ENCODE measurements around the gene WWOX. TPM values are rescaled to one million over a fixed set of nuclear protein-coding genes. Genes with fewer than 3 reads are reported as not detected.

The WWOX gene
- total and polyA plus RNA-seq, 2 of the 8 experiments (the other 6 are each of a cell fraction or from before 2014, with no cell fraction given) = 5.4 to 16.7 TPM

DNA sequence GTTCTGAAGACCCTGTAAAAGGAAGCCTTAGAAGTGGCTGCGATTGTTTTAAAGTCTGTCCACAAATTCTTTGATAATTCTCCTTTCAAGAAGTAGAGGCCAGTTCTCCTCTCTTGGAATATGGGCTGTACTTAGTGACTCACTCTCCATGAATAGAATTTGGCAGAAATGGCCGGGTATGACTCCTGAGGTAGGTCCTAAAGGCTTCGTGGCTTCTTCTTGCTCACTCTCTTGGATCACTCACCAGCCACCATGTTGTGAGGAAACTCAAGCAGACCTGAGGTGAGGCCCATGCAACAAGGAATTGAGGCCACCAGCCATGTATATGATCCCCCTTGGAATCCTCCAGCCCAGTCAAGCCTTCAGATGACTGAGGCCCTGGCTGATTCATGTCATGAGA, 75.8 kb downstream of the WWOX start:
- Histone ChIP-seq H2BK15ac (ENCODE audit: low read length) (no peak overlapping the region), H3K18ac (ENCODE audit: extremely low read depth, low read length) (no peak overlapping the region), H4K8ac (ENCODE audit: extremely low read depth, insufficient read depth, low read length) (no peak overlapping the region), H3K9ac (replicated peaks in 1 of 4; ENCODE audit: extremely low read depth in 1 of 4, low read depth in 3 of 4, low read length in 3 of 4) (no peak overlapping the region), H4K20me1 (replicated peaks in 1 of 2; ENCODE audit: control insufficient read depth in 1 of 2, insufficient read depth in 2 of 2, low read length in 2 of 2) (no peaks in the 10 kb centered on the region), H3K14ac (ENCODE audit: insufficient read length) (no peak overlapping the region), H2BK120ac (replicated peaks; ENCODE audit: low read depth, low read length) (no peak overlapping the region), H3K4me1 (replicated peaks in 1 of 4; ENCODE audit: control insufficient read depth in 3 of 4, insufficient read depth in 4 of 4, low read length in 3 of 4) (no peaks in the 10 kb centered on the region), H2BK12ac (ENCODE audit: low read depth, low read length) (no peak overlapping the region), H3K23ac (ENCODE audit: insufficient read length) (no peak overlapping the region), H3K23me2 (ENCODE audit: low read depth, low read length) (no peaks in the 10 kb centered on the region), H3K36me3 (ENCODE audit: control insufficient read depth in 2 of 4, insufficient read depth in 4 of 4, low read length in 3 of 4) (no peaks in the 10 kb centered on the region), H3K79me1 (ENCODE audit: low read depth, low read length) (no peaks in the 10 kb centered on the region), H2BK5ac (ENCODE audit: low read depth, low read length) (no peak overlapping the region), H3K27ac (ENCODE audit: low read depth, low read length) (no peak overlapping the region), H2AFZ (ENCODE audit: low read length) (no peak overlapping the region), H2BK20ac (ENCODE audit: low read length) (no peak overlapping the region), H3K56ac (replicated peaks; ENCODE audit: insufficient read length, low read depth, low read length) (no peak overlapping the region), H4K91ac (replicated peaks; ENCODE audit: insufficient read length, low read length) (no peak overlapping the region), H3K4me2 (ENCODE audit: insufficient read depth in 1 of 2, low read depth in 2 of 2, low read length in 2 of 2) (no peak overlapping the region), H3K27me3 (replicated peaks in 1 of 4; ENCODE audit: control insufficient read depth in 3 of 4, extremely low read depth in 1 of 4, insufficient read depth in 3 of 4, low read length in 3 of 4) (no peaks in the 10 kb centered on the region), H2AK5ac (ENCODE audit: low read depth, low read length) (no peak overlapping the region), H4K5ac (ENCODE audit: insufficient read length, low read depth, low read length) (no peak overlapping the region), H3K4ac (replicated peaks; ENCODE audit: insufficient read length, low read depth, low read length) (no peak overlapping the region), H3K79me2 (ENCODE audit: control insufficient read depth in 1 of 2, insufficient read depth in 2 of 2, low read length in 2 of 2) (no peaks in the 10 kb centered on the region), H3K4me3 (ENCODE audit: extremely low read depth in 1 of 4, insufficient read depth in 2 of 4, low read depth in 3 of 4, low read length in 4 of 4) (no peak overlapping the region), H3K9me3 (ENCODE audit: insufficient read depth in 2 of 2, low read depth in 1 of 2, low read length in 1 of 2) (no peaks in the 10 kb centered on the region)
- 93% methylated on average over 3 of the region's 3 CpGs; no CpG with 5 or more reads in 1 of the 2 experiments for WGBS, 2 experiments (ENCODE audit: extremely low coverage in 1 of 2, insufficient coverage in 1 of 2, insufficient read length in 1 of 2, insufficient replicate concordance in 2 of 2, low coverage in 1 of 2, low lambda C conversion rate in 2 of 2, missing lambda C conversion rate in 1 of 2)
- peak in 1 of 2 experiments; percentile 13 for DNase-seq (ENCODE audit: low read depth in 1 of 2, low spot score in 2 of 2)
- POLR2A ChIA-PET (ENCODE audit: partially characterized antibody) = no interaction called here
- CTCF ChIA-PET (ENCODE audit: partially characterized antibody) = interaction anchor here (1.0 kb wide), 1 partner anchor 13 kb away, joined by 5 read pairs; no protein-coding TSS in a partner anchor
- no peak for FAIRE-seq
- TF ChIP-seq KDM1A (IDR thresholded peaks at IDR 0.05; ENCODE audit: borderline replicate concordance, low read length) (no peak), HDAC2 (IDR thresholded peaks at IDR 0.05; ENCODE audit: borderline replicate concordance in 1 of 2, low read depth in 2 of 2, low read length in 2 of 2) (no peak), BCL11A (IDR thresholded peaks at IDR 0.05; ENCODE audit: low read depth in 2 of 2, low read length in 2 of 2) (no peak), NRF1 (IDR thresholded peaks at IDR 0.05; ENCODE audit: low read depth, low read length) (no peak), TAF1 (IDR thresholded peaks at IDR 0.05; ENCODE audit: low read depth, low read length) (no peak), TCF12 (IDR thresholded peaks at IDR 0.05; ENCODE audit: low read depth, low read length) (no peak), MAFK (IDR thresholded peaks at IDR 0.05; ENCODE audit: low read depth, low read length) (no peak), TEAD4 (IDR thresholded peaks at IDR 0.05; ENCODE audit: low read depth, low read length) (no peak), ZNF274 (IDR thresholded peaks at IDR 0.05; ENCODE audit: borderline replicate concordance, extremely low read depth, low read length) (no peak), CTBP2 (IDR thresholded peaks at IDR 0.05; ENCODE audit: borderline replicate concordance, insufficient read depth, insufficient read length, low read length) (no peak)
- TF ChIP-seq, protein P1, sequence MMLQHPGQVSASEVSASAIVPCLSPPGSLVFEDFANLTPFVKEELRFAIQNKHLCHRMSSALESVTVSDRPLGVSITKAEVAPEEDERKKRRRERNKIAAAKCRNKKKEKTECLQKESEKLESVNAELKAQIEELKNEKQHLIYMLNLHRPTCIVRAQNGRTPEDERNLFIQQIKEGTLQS (IDR thresholded peaks at IDR 0.05; ENCODE audit: insufficient read depth, low read depth, low read length) = no peak
- TF ChIP-seq, protein P2, sequence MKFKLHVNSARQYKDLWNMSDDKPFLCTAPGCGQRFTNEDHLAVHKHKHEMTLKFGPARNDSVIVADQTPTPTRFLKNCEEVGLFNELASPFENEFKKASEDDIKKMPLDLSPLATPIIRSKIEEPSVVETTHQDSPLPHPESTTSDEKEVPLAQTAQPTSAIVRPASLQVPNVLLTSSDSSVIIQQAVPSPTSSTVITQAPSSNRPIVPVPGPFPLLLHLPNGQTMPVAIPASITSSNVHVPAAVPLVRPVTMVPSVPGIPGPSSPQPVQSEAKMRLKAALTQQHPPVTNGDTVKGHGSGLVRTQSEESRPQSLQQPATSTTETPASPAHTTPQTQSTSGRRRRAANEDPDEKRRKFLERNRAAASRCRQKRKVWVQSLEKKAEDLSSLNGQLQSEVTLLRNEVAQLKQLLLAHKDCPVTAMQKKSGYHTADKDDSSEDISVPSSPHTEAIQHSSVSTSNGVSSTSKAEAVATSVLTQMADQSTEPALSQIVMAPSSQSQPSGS (IDR thresholded peaks at IDR 0.05; ENCODE audit: low read length) = no peak

Measured in H1 (cell line).